Measurements from ENCODE around the gene SV2B. TPM values are rescaled to one million over a fixed set of nuclear protein-coding genes. Genes with fewer than 3 reads are reported as not detected.
A peak's percentile ranks its signal among the peaks of the same experiment; 100 is the strongest.

SV2B gene
- total RNA-seq, 1 donor from 2014 or later: 0.60 TPM

- no peak for ATAC-seq
These were observed 125.7 kb downstream of the SV2B start for GRCh38 chr15:91225741-91226140.

GRCh38 chr15:91227117-91227516 lies 127.1 kb downstream of the SV2B start:
- no peak for ATAC-seq
- no peak for DNase-seq (ENCODE audit: low spot score)

More at GRCh38 chr15:91225741-91226140, 125.7 kb downstream of the SV2B start:
- DNase-seq (ENCODE audit: low spot score): no peak

GRCh38 chr15:91227766-91228165 lies 127.7 kb downstream of the SV2B start:
- ATAC-seq: no peak
- DNase-seq (ENCODE audit: low spot score): no peak

- DNase-seq (ENCODE audit: low spot score): no peak
- peak; percentile 27 for ATAC-seq
These were observed 128.3 kb downstream of the SV2B start for GRCh38 chr15:91228383-91228782.

GRCh38 chr15:91228890-91229289 lies 128.8 kb downstream of the SV2B start:
- DNase-seq (ENCODE audit: low spot score) (peak; percentile 62), ATAC-seq (peak; percentile 88)

- DNase-seq (ENCODE audit: low spot score): no peak
- ATAC-seq: no peak
These were observed 131.6 kb downstream of the SV2B start for GRCh38 chr15:91231703-91232102.

GRCh38 chr15:91234759-91235158 lies 134.7 kb downstream of the SV2B start:
- DNase-seq (ENCODE audit: low spot score) (no peak), ATAC-seq (no peak)

- no peak for ATAC-seq
- no peak for DNase-seq (ENCODE audit: low spot score)
These were observed 135.3 kb downstream of the SV2B start for GRCh38 chr15:91235376-91235775.

GRCh38 chr15:91237445-91237844 lies 137.4 kb downstream of the SV2B start:
- DNase-seq (ENCODE audit: low spot score): no peak

GRCh38 chr15:91238644-91239425 lies 138.8 kb downstream of the SV2B start:
- ATAC-seq (no peak), DNase-seq (ENCODE audit: low spot score) (no peak)

More at GRCh38 chr15:91237445-91237844, 137.4 kb downstream of the SV2B start:
- ATAC-seq: no peak

- DNase-seq (ENCODE audit: low spot score): no peak
- ATAC-seq: no peak
These were observed 143.8 kb downstream of the SV2B start for GRCh38 chr15:91243826-91244225.

- ATAC-seq (no peak), DNase-seq (ENCODE audit: low spot score) (no peak)
These were observed 144.9 kb downstream of the SV2B start for GRCh38 chr15:91244919-91245318.

- ATAC-seq (peak; percentile 58), DNase-seq (ENCODE audit: low spot score) (no peak)
These were observed 146.9 kb downstream of the SV2B start for GRCh38 chr15:91246998-91247397.

GRCh38 chr15:91249591-91249990 lies 149.5 kb downstream of the SV2B start:
- ATAC-seq (no peak), DNase-seq (ENCODE audit: low spot score) (no peak)

- no peak for ATAC-seq
- no peak for DNase-seq (ENCODE audit: low spot score)
These were observed 152.3 kb downstream of the SV2B start for GRCh38 chr15:91252322-91252721.

- ATAC-seq: no peak
These were observed 152.7 kb downstream of the SV2B start for GRCh38 chr15:91252756-91253155.

GRCh38 chr15:91253605-91254004 lies 153.5 kb downstream of the SV2B start:
- no peak for DNase-seq (ENCODE audit: low spot score)
- ATAC-seq: no peak

More at GRCh38 chr15:91252756-91253155, 152.7 kb downstream of the SV2B start:
- no peak for DNase-seq (ENCODE audit: low spot score)

- no peak for DNase-seq (ENCODE audit: low spot score)
- no peak for ATAC-seq
These were observed 154.7 kb downstream of the SV2B start for GRCh38 chr15:91254766-91255165.

GRCh38 chr15:91255670-91256192 lies 155.7 kb downstream of the SV2B start:
- DNase-seq (ENCODE audit: low spot score): no peak
- peak; percentile 65 for ATAC-seq

GRCh38 chr15:91257746-91258414 lies 157.8 kb downstream of the SV2B start:
- no peak for DNase-seq (ENCODE audit: low spot score)
- no peak for ATAC-seq

GRCh38 chr15:91258415-91258759 lies 158.3 kb downstream of the SV2B start:
- ATAC-seq (no peak), DNase-seq (ENCODE audit: low spot score) (no peak)

- no peak for DNase-seq (ENCODE audit: low spot score)
These were observed 159.0 kb downstream of the SV2B start for GRCh38 chr15:91259077-91259476.

More at GRCh38 chr15:91259077-91259476, 159.0 kb downstream of the SV2B start:
- no peak for ATAC-seq
